Stimulated activated CD4-positive, alpha-beta T cell treated with anti-CD3 and anti-CD28 coated beads, Interleukin-4, amount 100 ng/mL, for 24 hours (primary cell): ENCODE results near the gene BCL2L12.
"Not testable (repeated sequence)": the region's sequence is repeated elsewhere in the genome, so short reads cannot be mapped to it uniquely, and the experiment has no call there.

Experiments
- DNase-seq: peaks from one replicate; pipeline ENCODE4 v3.0.0-alpha.2; 2020

Gene BCL2L12

DNA sequence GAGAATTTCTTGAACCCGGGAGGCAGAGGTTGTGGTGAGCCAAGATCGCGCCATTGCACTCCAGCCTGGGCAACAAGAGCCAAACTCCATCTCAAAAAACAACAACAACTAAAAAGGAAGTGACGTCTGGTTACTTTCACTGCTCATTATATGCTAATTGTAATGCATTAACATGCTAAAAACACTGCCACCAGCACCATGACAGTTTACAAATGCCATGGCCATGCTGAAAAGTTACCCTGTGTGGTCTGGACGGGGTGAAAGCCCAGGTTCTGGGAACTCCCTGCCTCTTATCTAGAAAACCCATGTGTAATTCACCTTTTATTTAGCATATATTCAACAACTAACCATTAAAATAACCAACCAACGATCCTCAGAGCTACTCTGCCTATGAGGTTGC lies 53.3 kb downstream of the BCL2L12 start:
- DNase-seq, result no peak

DNA sequence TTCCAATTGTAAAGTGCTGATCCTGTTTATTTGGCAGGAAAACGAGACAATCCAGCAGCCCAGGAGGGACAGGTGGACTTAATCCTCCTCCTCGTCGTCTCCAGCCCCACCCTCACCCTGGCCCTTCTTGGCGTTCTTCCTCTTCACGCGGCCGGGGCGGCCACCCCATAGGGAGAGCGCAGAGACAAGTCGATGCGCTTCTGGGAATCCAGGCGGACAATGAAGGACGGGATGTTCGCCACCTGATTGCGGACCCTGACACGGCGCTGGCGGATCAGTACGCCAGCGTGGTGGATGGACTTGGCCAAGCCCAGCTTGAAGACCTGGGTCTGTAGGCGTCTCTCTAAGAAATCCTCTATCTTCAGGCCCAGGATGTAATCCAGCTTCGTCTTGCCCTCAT lies 53.7 kb downstream of the BCL2L12 start:
- DNase-seq, result not testable (repeated sequence)
